OCI-LY7 (cell line): Measurements from ENCODE around the gene PC.

Experiments
- CTCF ChIP-seq: fragments of 200-600 bp; sonication (generic); conservative IDR thresholded peaks from 2 replicates; pipeline ENCODE4 v1.5.1; 2014; ENCODE audit warnings: mild to moderate bottlenecking, antibody characterized with exemption, low read length, moderate library complexity, mixed read lengths
- EZH2phosphoT487 ChIP-seq: fragments of 200-600 bp; sonication (generic); IDR thresholded peaks from 2 replicates; pipeline ENCODE4 v1.6.1; 2018; ENCODE audit warnings: low read depth, borderline replicate concordance, mild to moderate bottlenecking, mixed run types, antibody characterized with exemption, low read length, moderate library complexity, mixed read lengths

GRCh38 chr11:66918741-66919140, 39.4 kb downstream of the PC start:
- no peak for TF ChIP-seq EZH2phosphoT487
- no peak for TF ChIP-seq CTCF
